Type B pancreatic cell (in vitro differentiated cells): ENCODE data around the gene DNAAF1. TPM values are rescaled to one million over a fixed set of nuclear protein-coding genes. Genes with fewer than 3 reads are reported as not detected.

Experiments used
- DNase-seq: peaks from one replicate; pipeline ENCODE4 v3.0.0; 2021; ENCODE audit warnings: mixed read lengths; ENCODE audit not compliant: unreplicated experiment; ENCODE audit errors: extremely low spot score
- H3K27ac Mint-ChIP-seq: 2 replicates; pipeline ENCODE4 v1.8.0; 2021; ENCODE audit warnings: mild to moderate bottlenecking, mixed read lengths
- H3K27me3 Mint-ChIP-seq: 2 replicates; pipeline ENCODE4 v1.8.0; 2021; ENCODE audit warnings: mixed read lengths
- H3K36me3 Mint-ChIP-seq: 2 replicates; pipeline ENCODE4 v1.8.0; 2021; ENCODE audit warnings: mixed read lengths
- H3K4me1 Mint-ChIP-seq: one replicate; pipeline ENCODE4 v1.8.0; 2021; ENCODE audit warnings: mixed read lengths; ENCODE audit not compliant: unreplicated experiment
- H3K4me3 Mint-ChIP-seq: 2 replicates; pipeline ENCODE4 v1.8.0; 2021; ENCODE audit warnings: mild to moderate bottlenecking, mixed read lengths
- H3K9me3 Mint-ChIP-seq: 2 replicates; pipeline ENCODE4 v1.8.0; 2021; ENCODE audit warnings: mixed read lengths
- total RNA-seq: library from RNA; stranded (reverse); gene quantifications from 2 replicates; pipeline ENCODE4 v1.2.1, GENCODE V29; 2021; ENCODE audit warnings: low replicate concordance
- TF ChIP-seq, protein P1 (sequence below): fragments of 200-600 bp; sonication (generic); conservative IDR thresholded peaks from 2 replicates; pipeline ENCODE4 v1.5.0; 2021; ENCODE audit warnings: antibody characterized with exemption, mild to moderate bottlenecking

Gene DNAAF1
- total RNA-seq, 1 donor from 2014 or later, result 3.2 TPM

DNA sequence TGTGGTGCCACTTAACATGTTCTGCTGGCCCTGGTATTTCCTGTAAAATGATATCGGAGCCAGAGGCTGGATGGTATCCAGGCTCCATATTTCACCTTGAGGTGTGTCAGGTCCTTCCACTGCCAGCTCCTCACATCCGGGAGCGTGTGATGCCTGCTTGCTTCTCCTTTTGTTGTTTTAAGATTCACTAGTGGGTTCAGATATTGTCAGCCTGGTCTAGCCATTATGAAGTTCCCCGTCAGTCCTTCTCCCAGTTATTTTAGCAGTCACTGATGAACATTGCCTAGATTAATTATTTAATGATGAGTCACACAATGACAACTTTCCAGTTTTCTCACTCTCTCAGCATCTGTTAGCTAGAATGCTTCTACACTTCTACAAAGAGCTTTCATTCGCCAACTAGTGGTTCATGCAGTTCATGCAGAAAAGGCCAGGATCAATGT lies 11.3 kb downstream of the DNAAF1 start:
- Mint-ChIP-seq H3K4me1 (peaks cover 4% of the 10 kb centered on the region), H3K9me3 (no peaks in the 10 kb centered on the region), H3K27ac (no peak overlapping the region), H3K36me3 (no peaks in the 10 kb centered on the region), H3K27me3 (peaks cover 14% of the 10 kb centered on the region), H3K4me3 (no peak overlapping the region)
- DNase-seq, result no peak
- TF ChIP-seq, protein P1, sequence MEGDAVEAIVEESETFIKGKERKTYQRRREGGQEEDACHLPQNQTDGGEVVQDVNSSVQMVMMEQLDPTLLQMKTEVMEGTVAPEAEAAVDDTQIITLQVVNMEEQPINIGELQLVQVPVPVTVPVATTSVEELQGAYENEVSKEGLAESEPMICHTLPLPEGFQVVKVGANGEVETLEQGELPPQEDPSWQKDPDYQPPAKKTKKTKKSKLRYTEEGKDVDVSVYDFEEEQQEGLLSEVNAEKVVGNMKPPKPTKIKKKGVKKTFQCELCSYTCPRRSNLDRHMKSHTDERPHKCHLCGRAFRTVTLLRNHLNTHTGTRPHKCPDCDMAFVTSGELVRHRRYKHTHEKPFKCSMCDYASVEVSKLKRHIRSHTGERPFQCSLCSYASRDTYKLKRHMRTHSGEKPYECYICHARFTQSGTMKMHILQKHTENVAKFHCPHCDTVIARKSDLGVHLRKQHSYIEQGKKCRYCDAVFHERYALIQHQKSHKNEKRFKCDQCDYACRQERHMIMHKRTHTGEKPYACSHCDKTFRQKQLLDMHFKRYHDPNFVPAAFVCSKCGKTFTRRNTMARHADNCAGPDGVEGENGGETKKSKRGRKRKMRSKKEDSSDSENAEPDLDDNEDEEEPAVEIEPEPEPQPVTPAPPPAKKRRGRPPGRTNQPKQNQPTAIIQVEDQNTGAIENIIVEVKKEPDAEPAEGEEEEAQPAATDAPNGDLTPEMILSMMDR, result peak; percentile 24

DNA sequence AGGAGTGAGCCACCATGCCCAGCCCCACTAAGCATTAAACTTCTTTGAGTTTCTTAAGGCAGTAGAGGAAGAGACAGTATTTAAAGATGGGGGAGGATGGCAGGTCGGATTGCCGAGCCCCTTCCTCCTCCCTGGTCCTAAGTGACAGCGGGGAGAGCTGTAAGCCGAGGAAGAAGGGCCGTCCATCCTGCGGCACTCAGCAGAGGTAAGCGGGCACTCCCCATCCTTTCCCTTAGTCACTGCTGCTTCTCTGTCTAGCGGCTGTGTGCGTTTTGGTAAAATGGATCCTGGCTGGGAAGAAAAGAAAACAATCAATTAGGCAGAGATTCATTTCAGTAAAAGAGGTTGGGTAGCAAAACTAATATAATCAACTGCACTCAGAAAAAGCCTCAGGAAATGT lies 13.9 kb downstream of the DNAAF1 start:
- no peaks in the 10 kb centered on the region for H3K36me3 Mint-ChIP-seq
- TF ChIP-seq, protein P1, result no peak
- H3K4me3 Mint-ChIP-seq, result no peak overlapping the region
- no peaks in the 10 kb centered on the region for H3K9me3 Mint-ChIP-seq
- DNase-seq, result no peak
- H3K27me3 Mint-ChIP-seq, result peaks cover 21% of the 10 kb centered on the region
- no peak overlapping the region for H3K27ac Mint-ChIP-seq
- peaks cover 4% of the 10 kb centered on the region for H3K4me1 Mint-ChIP-seq

DNA sequence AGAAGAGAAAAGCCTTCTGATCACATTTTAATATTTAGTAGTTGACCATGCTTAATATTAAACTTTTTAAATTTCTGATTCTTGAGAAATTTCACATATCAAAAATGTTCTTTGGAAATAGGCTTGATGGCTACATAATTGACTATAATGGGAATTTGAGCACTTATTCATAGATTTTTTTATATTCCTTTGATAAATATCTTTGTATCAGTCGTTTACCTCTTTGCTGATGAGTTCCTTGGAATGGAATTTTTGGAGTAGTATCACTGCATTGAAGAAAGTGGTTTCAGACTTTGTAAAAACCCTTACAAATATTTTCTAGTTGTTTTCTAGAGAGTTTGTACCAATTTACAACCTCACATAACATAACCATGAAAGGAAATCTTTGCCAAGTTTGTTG lies 14.7 kb downstream of the DNAAF1 start:
- peaks cover 4% of the 10 kb centered on the region for H3K4me1 Mint-ChIP-seq
- H3K9me3 Mint-ChIP-seq, result no peaks in the 10 kb centered on the region
- TF ChIP-seq, protein P1, result no peak
- no peak overlapping the region for H3K4me3 Mint-ChIP-seq
- no peak for DNase-seq
- H3K36me3 Mint-ChIP-seq, result no peaks in the 10 kb centered on the region
- H3K27me3 Mint-ChIP-seq, result peaks cover 29% of the 10 kb centered on the region
- no peak overlapping the region for H3K27ac Mint-ChIP-seq

DNA sequence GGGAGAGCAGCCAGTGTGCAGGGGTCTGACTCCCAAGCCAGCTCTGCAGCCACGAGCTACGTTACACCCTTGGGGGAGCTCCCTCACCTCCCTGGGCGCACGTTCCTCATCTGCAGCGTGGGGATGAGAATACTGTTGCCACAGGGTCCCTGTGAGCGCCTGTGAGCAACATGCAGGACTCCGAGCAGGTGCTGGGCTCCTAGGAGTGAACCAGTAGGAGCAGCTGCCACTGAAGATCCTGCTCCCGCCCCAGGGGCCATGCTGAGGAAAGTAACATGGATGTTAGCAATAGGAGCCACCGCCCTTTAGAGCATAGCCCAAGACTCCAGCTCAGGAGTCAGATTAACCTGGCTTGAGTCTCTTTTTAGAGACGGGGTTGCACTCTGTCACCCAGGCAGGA lies 15.9 kb downstream of the DNAAF1 start:
- no peak for DNase-seq
- Mint-ChIP-seq H3K27ac (no peak overlapping the region), H3K4me3 (no peak overlapping the region), H3K27me3 (peaks cover 34% of the 10 kb centered on the region), H3K9me3 (no peaks in the 10 kb centered on the region), H3K4me1 (peaks cover 4% of the 10 kb centered on the region), H3K36me3 (no peaks in the 10 kb centered on the region)
- TF ChIP-seq, protein P1, result no peak

DNA sequence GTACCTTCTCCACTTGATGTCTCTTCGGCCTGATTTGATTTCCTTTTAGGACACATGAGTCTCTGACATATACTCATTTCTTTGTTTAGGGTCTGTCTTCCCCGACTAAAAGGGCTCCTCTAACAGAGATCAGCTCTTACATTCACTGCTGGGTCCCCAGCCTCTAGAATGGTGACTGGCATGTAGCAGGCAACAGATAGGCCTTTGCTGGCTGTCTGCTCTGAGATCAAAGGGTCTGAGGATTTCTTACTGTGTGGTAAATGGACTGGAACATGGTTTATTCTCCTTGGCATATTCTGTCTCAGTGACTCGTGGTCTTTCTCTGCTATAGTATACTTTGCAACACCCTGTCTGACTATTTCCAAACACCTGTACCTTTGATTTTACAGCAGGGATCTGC lies 16.7 kb downstream of the DNAAF1 start:
- Mint-ChIP-seq H3K4me3 (no peak overlapping the region), H3K36me3 (no peaks in the 10 kb centered on the region), H3K4me1 (peaks cover 4% of the 10 kb centered on the region), H3K27ac (no peak overlapping the region), H3K9me3 (no peaks in the 10 kb centered on the region), H3K27me3 (peaks cover 36% of the 10 kb centered on the region)
- TF ChIP-seq, protein P1, result no peak
- DNase-seq, result no peak

DNA sequence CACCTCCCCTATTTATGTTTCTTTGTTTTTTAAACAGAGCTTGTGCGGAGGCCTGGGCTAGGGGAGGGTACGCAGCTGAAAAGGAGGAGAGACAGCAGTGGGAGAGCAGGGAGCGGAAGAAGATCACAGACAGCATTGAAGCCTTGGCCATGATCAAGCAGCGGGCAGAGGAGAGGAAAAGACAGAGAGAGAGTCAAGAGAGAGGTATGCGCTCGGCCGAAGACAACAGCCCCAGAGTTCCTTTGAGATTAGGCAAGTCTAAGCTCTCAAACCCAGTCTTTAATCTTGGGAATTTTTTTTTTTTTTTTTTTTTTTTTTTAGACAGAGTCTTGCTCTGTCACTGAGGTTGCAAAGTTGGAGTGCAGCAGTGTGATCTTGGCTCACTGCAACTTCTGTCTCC lies 20.6 kb downstream of the DNAAF1 start:
- TF ChIP-seq, protein P1, result no peak
- H3K27me3 Mint-ChIP-seq, result peaks cover 22% of the 10 kb centered on the region
- H3K4me1 Mint-ChIP-seq, result no peaks in the 10 kb centered on the region
- H3K9me3 Mint-ChIP-seq, result no peaks in the 10 kb centered on the region
- H3K4me3 Mint-ChIP-seq, result no peak overlapping the region
- no peak for DNase-seq
- no peak overlapping the region for H3K27ac Mint-ChIP-seq
- H3K36me3 Mint-ChIP-seq, result no peaks in the 10 kb centered on the region
